ENCODE measurements around the gene AGRN. TPM values are rescaled to one million over a fixed set of nuclear protein-coding genes. Genes with fewer than 3 reads are reported as not detected.

AGRN gene
- total and polyA plus RNA-seq, 8 donors = 96.8 to 208 (median 149) TPM

- intact Hi-C loops (cut with DNase I) = no loop called here
- no peak for TF ChIP-seq CTCF (IDR thresholded peaks at IDR 0.05)
- Histone ChIP-seq H3K4me1 (peaks cover 11 to 13% of the 10 kb centered on the region in 2 donors), H3K9me3 (no peaks in the 10 kb centered on the region), H3K27ac (no peak overlapping the region), H3K36me3 (peaks cover 0 to 22% of the 10 kb centered on the region in 2 donors), H3K4me3 (no peak overlapping the region), H3K27me3 (peaks cover 0 to 17% of the 10 kb centered on the region in 2 donors)
- ATAC-seq (no peak), DNase-seq (peak in 2 of 4 donors; percentile 30 to 71)
These were observed 63.8 kb downstream of the AGRN start for GRCh38 chr1:1083416-1084371.

- peak in 1 of 4 donors; percentile 23 for DNase-seq
These were observed 64.7 kb downstream of the AGRN start for GRCh38 chr1:1084372-1085170.

GRCh38 chr1:1085171-1085841 lies 65.4 kb downstream of the AGRN start:
- no peak overlapping the region for H3K4me3 ChIP-seq
- H3K27me3 ChIP-seq = peaks cover 0 to 6% of the 10 kb centered on the region in 2 donors
- ATAC-seq = no peak
- DNase-seq = no peak
- TF ChIP-seq CTCF (IDR thresholded peaks at IDR 0.05) = no peak
- intact Hi-C loops (cut with DNase I) = no loop called here
- peaks cover 0 to 22% of the 10 kb centered on the region in 2 donors for H3K36me3 ChIP-seq
- H3K9me3 ChIP-seq = no peaks in the 10 kb centered on the region
- peaks cover under 1 to 2% of the 10 kb centered on the region in 2 donors for H3K4me1 ChIP-seq
- H3K27ac ChIP-seq = no peak overlapping the region

More at GRCh38 chr1:1084372-1085170, 64.7 kb downstream of the AGRN start:
- intact Hi-C loops (cut with DNase I) = no loop called here
- Histone ChIP-seq H3K9me3 (no peaks in the 10 kb centered on the region), H3K36me3 (peaks cover 0 to 22% of the 10 kb centered on the region in 2 donors), H3K27me3 (peaks cover 0 to 13% of the 10 kb centered on the region in 2 donors), H3K27ac (no peak overlapping the region), H3K4me3 (no peak overlapping the region), H3K4me1 (peaks cover 7 to 9% of the 10 kb centered on the region in 2 donors)
- TF ChIP-seq CTCF (IDR thresholded peaks at IDR 0.05) = no peak
- no peak for ATAC-seq

GRCh38 chr1:1085911-1086841 lies 66.3 kb downstream of the AGRN start:
- H3K9me3 ChIP-seq = no peaks in the 10 kb centered on the region
- no peak for ATAC-seq
- H3K27me3 ChIP-seq = peaks cover 0 to under 1% of the 10 kb centered on the region in 2 donors
- H3K27ac ChIP-seq = no peak overlapping the region
- TF ChIP-seq CTCF (IDR thresholded peaks at IDR 0.05) = no peak
- H3K4me1 ChIP-seq = no peaks in the 10 kb centered on the region
- no peak for DNase-seq
- intact Hi-C loops (cut with DNase I) = no loop called here
- H3K36me3 ChIP-seq = peaks cover 0 to 22% of the 10 kb centered on the region in 2 donors
- no peak overlapping the region for H3K4me3 ChIP-seq

Data from left lung (tissue), 10 donors.